ENCODE results near the gene PTPRK.
A peak's percentile ranks its signal among the peaks of the same experiment; 100 is the strongest.

Gene PTPRK

GRCh38 chr6:128379577-128379976 is 140.8 kb downstream of the PTPRK start:
- no peak for DNase-seq

- no peak for DNase-seq
Measured at GRCh38 chr6:128376952-128377503, 143.4 kb downstream of the PTPRK start.

- DNase-seq, result no peak
Measured at GRCh38 chr6:128371136-128371535, 149.3 kb downstream of the PTPRK start.

- no peak for DNase-seq
Measured at GRCh38 chr6:128370072-128370471, 150.3 kb downstream of the PTPRK start.

GRCh38 chr6:128368213-128368944 is 152.0 kb downstream of the PTPRK start:
- no peak for DNase-seq

GRCh38 chr6:128367437-128367836 is 153.0 kb downstream of the PTPRK start:
- DNase-seq, result no peak

GRCh38 chr6:128365520-128366160 is 154.8 kb downstream of the PTPRK start:
- no peak for DNase-seq

GRCh38 chr6:128364766-128365519 is 155.5 kb downstream of the PTPRK start:
- DNase-seq, result no peak

- DNase-seq, result no peak
Measured at GRCh38 chr6:128363020-128363813, 157.2 kb downstream of the PTPRK start.

- no peak for DNase-seq
Measured at GRCh38 chr6:128361378-128361777, 159.0 kb downstream of the PTPRK start.

- no peak for DNase-seq
Measured at GRCh38 chr6:128358244-128358776, 162.1 kb downstream of the PTPRK start.

GRCh38 chr6:128357392-128358130 is 162.8 kb downstream of the PTPRK start:
- no peak for DNase-seq

GRCh38 chr6:128352366-128352765 is 168.0 kb downstream of the PTPRK start:
- DNase-seq, result no peak

- no peak for DNase-seq
Measured at GRCh38 chr6:128351255-128351514, 169.2 kb downstream of the PTPRK start.

- DNase-seq, result no peak
Measured at GRCh38 chr6:128350416-128351254, 169.8 kb downstream of the PTPRK start.

GRCh38 chr6:128347123-128347522 is 173.3 kb downstream of the PTPRK start:
- DNase-seq, result no peak

- peak; percentile 23 for DNase-seq
Measured at GRCh38 chr6:128346569-128346968, 173.8 kb downstream of the PTPRK start.

- no peak for DNase-seq
Measured at GRCh38 chr6:128345278-128345677, 175.1 kb downstream of the PTPRK start.

GRCh38 chr6:128343706-128344105 is 176.7 kb downstream of the PTPRK start:
- no peak for DNase-seq

GRCh38 chr6:128339635-128340450 is 180.6 kb downstream of the PTPRK start:
- no peak for DNase-seq

Measured in NCI-H82 (cell line).